Left cardiac atrium (tissue), 4 donors: Measurements from ENCODE around the gene ADAMTS17. TPM values are rescaled to one million over a fixed set of nuclear protein-coding genes. Genes with fewer than 3 reads are reported as not detected.

Experiments used
- ATAC-seq, 2 donors: fragments of 200-7000 bp; cut with Tn5 transposase; one replicate each; pipeline ENCODE4 v1.9.1; 2020; ENCODE audit warnings: mild to moderate bottlenecking in 2 of 2, moderate library complexity in 2 of 2
- DNase-seq: peaks from one replicate; pipeline ENCODE4 v3.0.0-alpha.2; 2020
- intact Hi-C, 2 donors: fragments of 100-400 bp; cut with DNase I; formaldehyde crosslinking; loops; one replicate each; pipeline versions ENCODE4 v1.14.1 to v1.15.1; 2022 to 2023
- total RNA-seq, 2 donors: library from RNA; stranded (reverse); fragmentation: NEBNext Ultra II Directional; extraction: Animal tissue kit (Norgen Biotek cat#: 25700); gene quantifications; one replicate each; pipeline ENCODE4 v1.2.1, GENCODE V29; 2021
- donor health status: DM: no; HTN: yes; CAD: no.
- donor health status: DM: no; HTN: yes; CAD: no; lungs with severe emphysema.
- donor health status: DM: yes; HTN: yes; CAD: no.
- donor health status: Dilated cardiomyopathy.

Gene ADAMTS17
- total RNA-seq, 2 donors from 2014 or later, result 3.2 to 6.3 TPM

DNA sequence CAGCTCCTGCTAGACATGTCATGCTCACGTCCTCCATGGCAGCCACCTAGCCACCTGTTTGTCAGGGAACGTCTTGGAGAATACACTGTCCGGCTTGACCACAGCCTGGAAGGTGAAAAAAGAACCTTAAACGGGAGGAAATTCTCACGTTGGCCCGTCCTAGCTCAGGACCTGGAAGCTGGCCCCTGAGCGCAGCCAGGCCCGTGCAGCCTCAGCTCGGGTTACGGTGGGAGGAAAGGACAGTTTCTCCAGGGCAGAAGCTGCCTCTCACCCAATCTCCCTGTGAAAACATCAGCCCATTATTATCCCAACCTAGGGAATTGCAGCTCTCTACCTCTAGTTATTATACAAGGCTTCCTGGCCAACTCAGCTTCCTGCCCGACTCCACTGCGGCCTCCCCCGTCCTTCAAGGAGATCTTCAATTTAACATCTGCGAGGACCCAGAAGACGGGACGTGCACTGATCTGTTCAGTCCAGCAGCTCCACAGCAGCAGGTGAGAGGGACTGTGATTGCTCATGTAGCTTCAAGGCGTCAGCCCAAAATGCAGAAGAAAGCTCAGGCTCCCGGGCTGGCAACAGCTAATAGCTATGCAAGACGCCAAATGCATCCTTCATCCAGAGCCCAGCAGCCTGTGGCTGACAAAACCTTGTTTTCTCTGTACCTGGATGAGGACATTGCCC lies 84.7 kb downstream of the ADAMTS17 start:
- no peak for DNase-seq
- ATAC-seq, result no peak
- intact Hi-C loops, result no loop called here

DNA sequence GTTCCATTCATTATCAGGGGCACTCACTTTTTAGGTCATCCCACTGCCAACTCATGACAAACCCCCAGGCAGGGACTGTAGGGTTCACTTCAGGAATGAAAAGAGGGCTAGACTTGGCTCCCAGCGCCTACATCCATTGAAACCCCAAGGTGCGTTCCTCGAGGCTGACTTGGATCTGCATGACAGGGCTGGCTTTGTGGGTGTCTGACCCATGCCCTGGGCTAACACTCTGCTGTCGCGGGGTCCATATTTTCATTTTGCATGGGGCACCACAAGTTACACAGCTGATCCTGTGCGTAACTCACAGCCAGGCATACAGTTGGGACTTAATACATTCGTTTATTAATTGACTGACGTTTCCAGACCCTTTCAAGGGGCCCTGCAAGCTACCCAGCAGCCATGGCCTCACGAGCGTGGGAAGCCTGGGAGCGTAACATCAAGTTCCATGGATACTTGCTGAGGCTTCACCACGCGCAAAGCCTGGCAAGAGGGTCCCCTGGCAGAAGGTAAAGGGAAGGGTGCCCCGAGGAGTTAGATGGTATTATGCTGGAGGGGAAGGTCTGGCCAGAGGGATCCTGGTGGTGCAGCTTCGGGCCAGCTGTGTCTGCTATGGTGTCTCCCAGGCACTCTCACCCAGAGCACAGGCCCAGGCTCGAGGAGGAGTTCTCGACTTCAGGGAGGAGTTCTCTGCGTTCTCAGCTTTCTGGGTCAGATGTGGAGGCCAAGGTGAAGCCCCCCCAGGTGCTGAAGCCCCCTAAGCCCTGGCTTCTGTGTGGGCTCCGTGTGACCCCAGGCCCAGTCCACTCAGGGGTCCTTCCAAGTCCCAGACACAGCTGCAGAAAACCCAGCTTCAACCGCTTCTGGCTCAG lies 85.4 kb downstream of the ADAMTS17 start:
- ATAC-seq, result no peak
- intact Hi-C loops, result no loop called here
- no peak for DNase-seq

DNA sequence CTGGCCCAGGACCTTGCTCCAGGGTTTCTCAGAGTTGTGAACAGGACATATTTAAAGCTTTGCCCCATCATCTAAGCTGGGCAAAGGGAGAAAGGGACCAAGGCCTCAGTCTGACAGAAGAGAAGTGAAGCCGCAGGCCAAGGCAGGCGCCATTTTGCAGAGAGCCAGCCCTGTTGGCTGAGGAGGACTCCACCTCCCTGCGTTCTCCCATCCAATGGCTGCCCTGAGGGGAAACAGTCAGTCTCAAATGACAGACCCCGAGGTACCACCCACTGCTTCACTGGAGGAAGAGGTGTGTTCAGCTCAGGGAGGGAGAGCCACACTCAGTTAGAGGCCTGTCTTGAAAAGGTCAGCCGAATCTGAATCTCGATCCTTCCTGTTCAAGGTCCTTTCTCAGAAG lies 86.1 kb downstream of the ADAMTS17 start:
- no peak for ATAC-seq
- no peak for DNase-seq
- intact Hi-C loops, result no loop called here

DNA sequence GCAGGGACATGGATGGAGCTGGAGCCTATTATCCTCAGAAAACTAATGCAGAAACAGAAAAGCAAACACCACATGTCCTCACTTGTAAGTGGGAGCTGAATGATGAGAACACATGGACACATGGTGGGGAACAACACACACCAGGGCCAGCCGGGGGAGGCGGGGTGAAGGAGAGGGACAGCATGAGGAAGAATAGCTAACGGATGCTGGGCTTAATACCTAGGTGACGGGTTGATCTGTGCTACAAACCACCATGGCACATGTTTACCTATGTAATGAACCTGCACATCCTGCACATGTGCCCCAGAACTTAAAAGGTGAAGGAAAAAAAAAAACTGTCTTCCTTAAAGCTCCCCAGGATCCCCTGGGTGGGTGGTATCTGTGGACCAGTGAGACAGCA lies 87.1 kb downstream of the ADAMTS17 start:
- ATAC-seq (no peak), DNase-seq (no peak)
- intact Hi-C loops, result no loop called here

DNA sequence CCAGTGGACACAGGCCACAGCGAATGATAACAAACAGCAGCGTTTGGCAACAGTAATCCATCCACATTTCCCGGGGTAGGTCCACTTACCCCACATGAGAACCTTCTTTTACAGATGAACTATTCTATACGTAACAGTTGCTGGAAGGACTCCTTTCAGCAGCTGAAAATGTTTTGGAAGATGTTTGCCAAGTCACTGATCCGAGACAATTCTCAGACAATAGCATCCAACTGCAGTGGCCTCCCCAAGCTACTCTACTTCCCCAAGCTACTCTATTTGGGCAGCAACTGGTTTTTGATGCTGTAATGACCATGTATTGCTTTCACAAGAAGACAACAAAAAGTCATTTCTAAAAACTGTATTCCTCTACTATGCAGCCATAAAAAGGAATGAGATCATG lies 87.5 kb downstream of the ADAMTS17 start:
- ATAC-seq, result no peak
- DNase-seq, result no peak
- intact Hi-C loops, result no loop called here

DNA sequence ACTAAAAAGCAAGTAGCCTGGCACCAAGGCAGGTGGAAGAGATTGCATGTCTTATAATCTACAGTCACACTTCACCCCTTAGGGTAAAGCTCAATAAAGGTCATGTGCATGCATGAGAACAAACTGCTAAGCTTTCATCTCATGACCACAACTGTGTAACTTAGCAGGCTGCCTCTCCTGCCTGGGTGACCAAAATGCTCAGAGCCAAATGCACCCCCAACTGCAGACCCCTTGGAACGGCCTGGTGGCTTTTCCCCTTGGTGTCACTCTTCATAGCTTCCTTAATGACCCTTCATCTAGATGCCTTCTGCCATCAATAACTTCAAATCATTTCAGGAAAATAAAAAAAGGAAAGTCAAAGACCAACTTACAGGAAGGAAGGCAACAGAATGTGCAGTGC lies 88.1 kb downstream of the ADAMTS17 start:
- intact Hi-C loops, result no loop called here
- DNase-seq (no peak), ATAC-seq (no peak)

DNA sequence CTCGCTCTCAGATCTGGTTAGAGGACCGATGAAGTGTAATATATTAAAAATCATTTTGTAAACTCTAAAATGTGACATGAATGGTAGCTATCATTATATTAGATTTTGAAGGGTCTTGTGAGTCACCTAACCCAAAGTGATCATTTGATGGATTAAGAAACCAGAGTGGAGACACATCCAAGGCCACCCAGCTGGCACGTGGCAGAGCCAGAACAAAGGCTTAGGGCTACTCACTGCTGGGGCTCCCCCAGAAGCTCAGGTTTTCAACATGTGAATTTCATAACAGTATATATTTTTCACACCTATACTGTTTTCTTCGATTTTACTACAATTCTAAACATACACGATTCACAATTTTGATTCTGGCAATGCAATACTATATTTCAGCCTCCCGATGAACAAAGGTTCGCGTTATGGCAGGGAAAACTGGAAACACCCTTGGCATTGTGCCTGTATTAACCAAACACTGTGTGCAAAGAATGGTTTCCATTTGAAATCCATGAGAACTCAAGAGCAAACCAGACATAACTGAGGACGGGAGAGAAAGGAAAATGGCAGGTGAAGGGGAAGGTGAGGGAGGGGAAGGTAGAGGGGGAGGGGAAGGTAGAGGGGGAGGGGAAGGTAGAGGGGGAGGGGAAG lies 88.9 kb downstream of the ADAMTS17 start:
- intact Hi-C loops, result no loop called here
- DNase-seq, result no peak

DNA sequence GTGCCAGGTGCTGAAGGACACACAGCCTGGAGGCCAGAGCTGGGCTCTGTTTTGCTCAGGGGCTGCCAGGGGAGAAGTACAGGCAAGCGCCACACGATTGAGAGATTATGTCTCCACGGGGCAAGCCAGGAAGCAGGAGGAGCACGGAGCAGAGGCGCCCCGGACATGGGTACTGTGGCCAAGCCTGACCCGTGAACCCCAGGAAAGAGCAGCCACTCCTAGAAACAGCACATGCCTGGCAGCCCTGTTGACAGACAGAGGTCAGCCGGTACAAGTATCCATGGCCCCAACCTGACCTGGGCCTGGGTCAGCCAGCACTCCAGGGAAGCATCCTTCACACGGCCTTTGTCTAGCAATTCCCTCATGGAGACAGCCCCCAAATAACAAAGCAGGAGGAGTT lies 89.4 kb downstream of the ADAMTS17 start:
- intact Hi-C loops, result no loop called here
- DNase-seq (no peak), ATAC-seq (no peak)

More for the DNA sequence above, 88.9 kb downstream of the ADAMTS17 start:
- no peak for ATAC-seq

DNA sequence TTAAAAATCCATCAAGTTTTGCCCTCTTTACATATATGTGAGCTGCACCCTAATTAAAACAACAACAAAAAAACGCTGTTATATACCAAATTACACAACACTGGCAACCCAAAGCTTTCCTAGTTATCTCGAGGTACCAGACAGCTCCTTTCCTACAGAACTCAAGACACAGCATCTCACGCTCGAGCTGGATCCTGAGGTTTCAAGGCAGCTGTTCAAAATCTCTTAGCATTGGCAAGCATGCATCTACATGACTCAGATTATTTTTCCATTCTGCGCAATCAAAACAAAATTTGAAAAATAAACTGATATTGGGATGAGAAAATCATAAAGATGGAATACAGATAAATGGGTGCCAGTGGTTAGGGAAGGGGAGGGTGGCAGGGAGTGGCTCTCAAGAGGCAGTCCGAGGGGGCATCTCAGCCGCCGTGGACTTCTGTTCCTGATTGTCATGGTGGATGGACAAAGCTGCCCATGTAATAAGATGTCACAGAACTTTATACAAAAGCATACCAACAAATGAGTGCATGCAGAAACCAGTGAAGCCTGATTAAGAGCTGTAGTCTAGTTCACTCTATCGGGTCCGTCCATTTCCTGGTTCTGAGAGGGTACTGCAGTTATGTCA lies 91.5 kb downstream of the ADAMTS17 start:
- intact Hi-C loops, result no loop called here
- no peak for DNase-seq
- peak; percentile 54 to 64 for ATAC-seq

DNA sequence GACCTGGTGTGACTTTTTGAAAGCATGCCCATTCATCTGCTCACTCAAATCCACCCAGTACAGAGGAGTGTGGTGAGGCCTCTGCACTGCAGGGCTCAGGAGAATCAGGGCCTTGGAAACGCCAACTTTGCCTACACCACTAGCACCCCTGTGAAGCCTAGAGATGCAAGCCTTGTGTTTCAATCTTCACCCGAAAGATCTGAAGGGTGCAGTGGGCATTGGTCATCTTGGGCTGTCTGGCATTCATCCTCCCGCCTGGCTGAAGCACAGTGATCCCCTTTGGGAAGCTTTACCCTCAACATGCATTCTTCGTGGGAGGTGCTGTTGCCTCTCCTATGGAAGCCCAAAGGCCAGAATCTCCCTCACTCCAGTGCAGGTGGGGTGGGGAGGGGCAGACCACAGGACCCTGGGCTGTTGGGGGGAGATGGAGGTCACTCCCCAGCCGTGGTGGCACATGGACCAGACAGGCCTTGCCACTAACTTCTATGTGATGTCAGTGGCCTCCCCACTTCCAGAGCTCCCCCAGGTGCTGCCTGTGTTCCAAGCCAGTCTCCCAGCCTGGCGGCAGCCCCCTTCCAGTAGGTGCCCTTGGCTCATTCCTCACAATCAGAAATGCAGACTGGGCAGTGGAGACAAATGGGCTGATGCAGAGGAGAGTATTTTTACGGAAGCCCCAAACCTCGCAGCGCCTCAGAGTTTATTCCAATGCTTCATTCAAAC lies 92.5 kb downstream of the ADAMTS17 start:
- no peak for DNase-seq
- intact Hi-C loops, result no loop called here
- ATAC-seq, result no peak

DNA sequence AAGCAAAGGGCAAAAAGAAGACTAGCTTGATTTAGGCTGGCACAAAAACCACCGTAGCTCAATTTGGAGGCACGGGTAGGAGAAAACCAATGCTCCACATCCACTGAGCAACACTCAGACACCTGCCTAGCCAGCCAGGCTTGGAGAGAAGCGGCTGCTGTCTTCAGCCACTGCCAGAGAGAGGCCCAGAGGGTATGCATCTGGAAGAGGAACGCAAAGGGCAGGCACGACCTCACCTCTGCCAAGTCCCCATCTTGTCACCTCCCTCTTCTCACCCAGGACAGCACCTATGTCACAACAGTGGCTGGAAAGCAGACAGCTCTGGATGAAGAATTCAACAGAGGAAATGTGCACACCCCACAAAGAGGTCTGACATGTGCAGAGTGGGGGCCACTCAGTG lies 93.5 kb downstream of the ADAMTS17 start:
- intact Hi-C loops, result no loop called here
- no peak for ATAC-seq
- no peak for DNase-seq

DNA sequence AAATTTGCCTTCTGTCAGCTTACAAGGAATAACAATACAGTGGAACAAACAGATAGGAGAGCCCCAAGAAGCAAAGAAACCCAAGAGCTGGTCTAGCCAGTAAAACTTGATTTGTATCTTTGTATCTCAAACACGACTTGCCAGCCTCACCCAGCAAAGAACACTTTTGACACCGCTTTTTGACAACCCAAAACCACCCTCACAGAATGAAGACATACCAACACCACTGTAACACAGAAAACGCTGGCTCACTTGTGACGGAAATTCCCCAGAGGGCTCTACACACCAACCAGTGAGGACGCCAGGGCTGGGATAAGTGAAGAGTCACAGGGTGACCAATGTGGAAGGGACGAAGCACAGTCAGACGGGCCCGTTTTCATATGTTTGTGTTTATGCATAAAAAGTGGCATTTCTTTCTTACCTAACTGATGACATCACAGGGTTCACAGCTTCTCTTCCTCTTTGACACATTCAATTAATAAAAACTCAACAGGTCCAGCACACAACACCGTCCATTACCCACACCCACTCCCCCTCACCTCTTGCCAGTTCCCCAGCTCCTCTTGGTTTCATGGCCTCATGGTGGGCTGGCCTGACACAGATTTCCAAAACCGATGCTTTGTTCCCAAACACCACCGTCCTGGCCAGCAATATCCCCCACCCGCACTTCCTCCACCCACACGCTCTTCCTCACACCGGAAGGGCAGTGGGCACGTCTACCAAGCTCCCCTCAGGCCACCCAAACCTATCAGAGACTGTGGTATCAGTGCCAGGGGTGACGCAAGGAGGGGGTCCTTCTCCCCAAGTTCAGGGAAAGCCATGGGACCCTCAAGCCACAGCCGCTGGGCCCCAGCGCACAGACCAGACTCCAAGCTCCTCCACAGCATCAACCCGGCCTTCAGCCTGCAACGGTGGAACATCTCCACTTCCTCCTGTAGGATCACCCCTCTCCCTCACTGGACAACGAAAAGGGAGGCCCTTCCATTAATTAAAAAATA lies 94.2 kb downstream of the ADAMTS17 start:
- DNase-seq, result no peak
- intact Hi-C loops, result no loop called here

DNA sequence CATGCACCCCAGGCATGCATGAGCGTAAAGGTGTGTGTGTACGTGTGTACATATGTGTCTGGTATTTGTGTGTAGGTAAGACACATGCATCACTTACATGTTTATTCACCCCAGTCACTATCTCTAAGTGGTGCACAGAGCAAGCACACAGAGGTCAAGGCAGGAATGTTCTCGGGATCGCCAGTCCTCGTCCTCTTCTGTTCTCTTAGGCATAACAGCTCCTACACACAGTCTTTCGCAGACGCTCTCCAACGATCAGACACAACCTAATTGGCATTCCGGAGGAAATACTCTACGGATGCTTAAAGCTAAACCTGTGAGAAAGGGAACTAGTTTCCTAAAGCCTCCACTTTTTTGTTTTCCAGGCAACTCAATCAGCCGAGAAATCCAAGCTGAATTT lies 95.9 kb downstream of the ADAMTS17 start:
- intact Hi-C loops, result no loop called here
- DNase-seq, result no peak
- ATAC-seq, result no peak

More for the DNA sequence above, 94.2 kb downstream of the ADAMTS17 start:
- ATAC-seq, result no peak

DNA sequence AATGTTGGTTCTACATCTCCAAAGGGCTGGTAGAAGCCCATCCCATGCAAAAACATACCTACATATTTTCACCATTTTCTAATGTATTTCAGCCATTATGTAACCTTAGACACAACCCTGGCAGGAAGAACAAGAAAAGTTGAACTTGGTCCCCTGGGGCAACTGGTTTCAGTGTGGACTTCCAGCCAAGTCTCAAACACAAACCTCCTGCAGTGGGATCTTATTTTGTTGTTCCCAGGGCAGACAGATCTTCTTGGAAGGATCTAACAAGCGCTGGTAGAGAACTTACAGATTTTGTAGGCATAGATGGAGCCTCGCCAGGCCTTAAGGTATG lies 96.3 kb downstream of the ADAMTS17 start:
- DNase-seq (no peak), ATAC-seq (peak in 1 of 2 donors; percentile 55)
- intact Hi-C loops, result no loop called here

DNA sequence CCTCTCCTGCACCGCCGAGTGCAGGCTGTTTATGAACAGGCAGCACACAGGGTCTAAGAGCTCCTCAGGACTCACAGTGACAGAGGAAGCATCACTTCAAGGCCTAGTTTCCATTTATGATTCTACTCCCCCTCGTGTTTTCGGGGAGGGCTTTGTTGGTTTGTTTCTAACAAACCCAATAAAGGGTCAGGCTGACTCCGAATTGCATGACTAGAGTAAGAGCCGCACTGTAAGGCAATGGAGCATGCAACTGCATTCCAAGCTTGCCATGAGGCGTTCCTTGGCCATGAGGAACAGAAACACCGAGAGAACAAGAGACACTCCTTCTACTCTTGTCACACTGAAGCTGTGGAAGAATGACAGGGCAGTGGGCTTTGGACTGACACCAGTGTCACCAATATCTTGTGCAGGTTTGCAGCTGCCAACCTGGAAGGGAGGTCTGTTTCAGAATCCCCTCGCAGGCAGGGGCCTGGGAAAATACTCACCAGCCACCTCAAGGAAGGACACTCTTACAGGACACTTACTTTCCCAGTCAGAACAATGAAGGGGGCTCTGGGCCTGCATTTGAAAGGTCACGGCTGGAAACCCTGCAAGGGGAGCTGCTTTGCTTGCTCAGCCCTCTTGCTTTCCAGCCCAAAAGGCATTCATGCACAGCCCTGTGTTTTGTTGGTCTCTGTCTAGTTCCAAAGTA lies 96.8 kb downstream of the ADAMTS17 start:
- ATAC-seq (no peak), DNase-seq (no peak)
- intact Hi-C loops, result no loop called here

DNA sequence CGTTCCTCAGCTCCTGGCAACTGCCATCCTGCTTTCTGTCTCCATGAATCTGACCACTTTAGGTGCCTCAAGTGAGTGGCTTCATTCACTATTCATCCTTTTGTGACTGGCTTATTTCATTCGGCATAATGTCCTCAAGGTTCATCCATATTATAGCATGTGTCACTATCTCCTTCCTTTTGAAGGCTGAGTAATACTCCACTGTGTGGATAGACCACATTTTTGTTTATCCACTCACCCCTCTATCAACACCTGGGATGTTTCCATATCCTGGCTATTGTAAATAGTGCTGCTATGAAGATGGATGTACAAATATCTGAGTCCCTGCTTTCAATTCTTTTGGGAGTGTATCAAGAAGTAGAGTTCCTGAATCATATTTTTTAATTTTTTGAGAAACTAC lies 98.8 kb downstream of the ADAMTS17 start:
- no peak for ATAC-seq
- DNase-seq, result no peak
- intact Hi-C loops, result no loop called here
